K562 (cell line): Measurements from ENCODE around the gene OCRL. TPM values are rescaled to one million over a fixed set of nuclear protein-coding genes. Genes with fewer than 3 reads are reported as not detected.

ENCODE experiments used
- CBX1 ChIP-seq: sonication (generic); IDR thresholded peaks from 2 replicates; pipeline ENCODE4 v1.6.1; 2016; ENCODE audit warnings: antibody characterized with exemption, low read depth, mild to moderate bottlenecking
- CEBPB ChIP-seq: fragments of 450-650 bp; IDR thresholded peaks from 2 replicates; pipeline ENCODE4 v1.6.1; 2016; ENCODE audit warnings: missing genetic modification characterization, missing compliant biosample characterization
- CREM ChIP-seq: IDR thresholded peaks from 2 replicates; pipeline ENCODE4 v1.6.1; 2014; ENCODE audit warnings: antibody characterized with exemption, low read depth
- L3MBTL2 ChIP-seq: fragments of 450-650 bp; IDR thresholded peaks from 2 replicates; pipeline ENCODE4 v1.6.1; 2016; ENCODE audit warnings: mild to moderate bottlenecking, moderate library complexity
- RFX1 ChIP-seq: fragments of 450-650 bp; IDR thresholded peaks from 2 replicates; pipeline ENCODE4 v1.6.1; 2016; ENCODE audit warnings: mild to moderate bottlenecking, moderate library complexity
- ZKSCAN8 ChIP-seq: fragments of 200-800 bp; sonication (Bioruptor generic); IDR thresholded peaks from 2 replicates; pipeline ENCODE4 v1.6.1; 2016; ENCODE audit warnings: missing genetic modification characterization, missing compliant biosample characterization
- polyA plus RNA-seq, 8 experiments: library from polyadenylated mRNA; depleted of rRNA in 4 of 8; stranded (reverse) in 5 of 8; unstranded in 3 of 8; fragments of >200 nt; fragmentation: Nextera tagmentation in 2 of 8; fragmentation: Illumina TruSeq in 1 of 8; extraction: Ambion mirVana in 2 of 8; extraction: Trizol in 1 of 8; gene quantifications; 2 replicates each; pipeline versions ENCODE4 v1.2.1 to v1.2.3, GENCODE V29; 2011 to 2014; ENCODE audit warnings: inconsistent platforms in 1 of 8, missing spikeins in 1 of 8
- total RNA-seq, 7 experiments: library from RNA; depleted of rRNA in 6 of 7; stranded (reverse); fragments of >200 nt in 6 of 7; fragmentation: Illumina TruSeq in 2 of 7; extraction: Trizol in 2 of 7; gene quantifications; 2 replicates each; pipeline versions ENCODE4 v1.2.1 to v1.2.3, GENCODE V29; 2011 to 2021; ENCODE audit warnings: low replicate concordance in 1 of 7
- TF ChIP-seq, protein P1 (sequence below), 2 experiments: IDR thresholded peaks; 2 replicates each; pipeline ENCODE4 v1.6.1; 2011; ENCODE audit warnings: borderline replicate concordance in 1 of 2, control low read depth in 1 of 2, low read depth in 1 of 2, low read length in 1 of 2, mild to moderate bottlenecking in 1 of 2, mixed read lengths in 1 of 2, moderate library complexity in 1 of 2; ENCODE audit not compliant: insufficient read depth in 1 of 2, insufficient read length in 1 of 2, poor library complexity in 1 of 2, severe bottlenecking in 1 of 2; ENCODE audit errors: extremely low read depth in 1 of 2
- TF ChIP-seq, protein P2 (sequence below): fragments of 200-800 bp; sonication (Bioruptor generic); IDR thresholded peaks from 2 replicates; pipeline ENCODE4 v1.6.1; 2017; ENCODE audit warnings: missing genetic modification characterization, missing compliant biosample characterization
- TF ChIP-seq, protein P3 (sequence below): fragments of 450-650 bp; IDR thresholded peaks from 2 replicates; pipeline ENCODE4 v1.6.1; 2017; ENCODE audit warnings: antibody characterized with exemption

The OCRL gene
- total and polyA plus RNA-seq, 9 of the 15 experiments (the other 6 are each of a cell fraction or from before 2014, with no cell fraction given) = 2.2 to 23.4 (median 11.9) TPM

- TF ChIP-seq CBX1 (no peak), CEBPB (peak; percentile 27; the same call in 1 of the 2 replicates), RFX1 (no peak), CREM (0 out of 2 replicates have a peak, but pooled peaks have one; percentile 13), L3MBTL2 (peak; percentile 38; the same call in 1 of the 2 replicates), ZKSCAN8 (CRISPR knock-in tag) (no peak)
- TF ChIP-seq, protein P1, sequence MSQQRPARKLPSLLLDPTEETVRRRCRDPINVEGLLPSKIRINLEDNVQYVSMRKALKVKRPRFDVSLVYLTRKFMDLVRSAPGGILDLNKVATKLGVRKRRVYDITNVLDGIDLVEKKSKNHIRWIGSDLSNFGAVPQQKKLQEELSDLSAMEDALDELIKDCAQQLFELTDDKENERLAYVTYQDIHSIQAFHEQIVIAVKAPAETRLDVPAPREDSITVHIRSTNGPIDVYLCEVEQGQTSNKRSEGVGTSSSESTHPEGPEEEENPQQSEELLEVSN (IDR thresholded peaks at IDR 0.05; ENCODE audit: borderline replicate concordance in 1 of 2, extremely low read depth in 1 of 2, insufficient read depth in 1 of 2, insufficient read length in 1 of 2, low read depth in 1 of 2, low read length in 1 of 2, poor library complexity in 1 of 2, severe bottlenecking in 1 of 2) = peak in 1 of 2 experiments; percentile 44
- TF ChIP-seq, protein P2, sequence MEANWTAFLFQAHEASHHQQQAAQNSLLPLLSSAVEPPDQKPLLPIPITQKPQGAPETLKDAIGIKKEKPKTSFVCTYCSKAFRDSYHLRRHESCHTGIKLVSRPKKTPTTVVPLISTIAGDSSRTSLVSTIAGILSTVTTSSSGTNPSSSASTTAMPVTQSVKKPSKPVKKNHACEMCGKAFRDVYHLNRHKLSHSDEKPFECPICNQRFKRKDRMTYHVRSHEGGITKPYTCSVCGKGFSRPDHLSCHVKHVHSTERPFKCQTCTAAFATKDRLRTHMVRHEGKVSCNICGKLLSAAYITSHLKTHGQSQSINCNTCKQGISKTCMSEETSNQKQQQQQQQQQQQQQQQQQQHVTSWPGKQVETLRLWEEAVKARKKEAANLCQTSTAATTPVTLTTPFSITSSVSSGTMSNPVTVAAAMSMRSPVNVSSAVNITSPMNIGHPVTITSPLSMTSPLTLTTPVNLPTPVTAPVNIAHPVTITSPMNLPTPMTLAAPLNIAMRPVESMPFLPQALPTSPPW (CRISPR knock-in tag) = peak; percentile 59; the same call in 1 of the 2 replicates
- TF ChIP-seq, protein P3, sequence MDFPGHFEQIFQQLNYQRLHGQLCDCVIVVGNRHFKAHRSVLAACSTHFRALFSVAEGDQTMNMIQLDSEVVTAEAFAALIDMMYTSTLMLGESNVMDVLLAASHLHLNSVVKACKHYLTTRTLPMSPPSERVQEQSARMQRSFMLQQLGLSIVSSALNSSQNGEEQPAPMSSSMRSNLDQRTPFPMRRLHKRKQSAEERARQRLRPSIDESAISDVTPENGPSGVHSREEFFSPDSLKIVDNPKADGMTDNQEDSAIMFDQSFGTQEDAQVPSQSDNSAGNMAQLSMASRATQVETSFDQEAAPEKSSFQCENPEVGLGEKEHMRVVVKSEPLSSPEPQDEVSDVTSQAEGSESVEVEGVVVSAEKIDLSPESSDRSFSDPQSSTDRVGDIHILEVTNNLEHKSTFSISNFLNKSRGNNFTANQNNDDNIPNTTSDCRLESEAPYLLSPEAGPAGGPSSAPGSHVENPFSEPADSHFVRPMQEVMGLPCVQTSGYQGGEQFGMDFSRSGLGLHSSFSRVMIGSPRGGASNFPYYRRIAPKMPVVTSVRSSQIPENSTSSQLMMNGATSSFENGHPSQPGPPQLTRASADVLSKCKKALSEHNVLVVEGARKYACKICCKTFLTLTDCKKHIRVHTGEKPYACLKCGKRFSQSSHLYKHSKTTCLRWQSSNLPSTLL = no peak
Measured at GRCh38 chrX:129540722-129541184, 694 bp downstream of the OCRL start (continued).
